ENCODE measurements around the gene SNX30.

Gene SNX30

GRCh38 chr9:112831281-112831851 is 80.8 kb downstream of the SNX30 start:
- no peak for DNase-seq

- no peak for DNase-seq
These were observed 81.4 kb downstream of the SNX30 start for GRCh38 chr9:112831969-112832368.

GRCh38 chr9:112833081-112833480 is 82.5 kb downstream of the SNX30 start:
- DNase-seq, result no peak

GRCh38 chr9:112836394-112836793 is 85.8 kb downstream of the SNX30 start:
- no peak for DNase-seq

DNA sequence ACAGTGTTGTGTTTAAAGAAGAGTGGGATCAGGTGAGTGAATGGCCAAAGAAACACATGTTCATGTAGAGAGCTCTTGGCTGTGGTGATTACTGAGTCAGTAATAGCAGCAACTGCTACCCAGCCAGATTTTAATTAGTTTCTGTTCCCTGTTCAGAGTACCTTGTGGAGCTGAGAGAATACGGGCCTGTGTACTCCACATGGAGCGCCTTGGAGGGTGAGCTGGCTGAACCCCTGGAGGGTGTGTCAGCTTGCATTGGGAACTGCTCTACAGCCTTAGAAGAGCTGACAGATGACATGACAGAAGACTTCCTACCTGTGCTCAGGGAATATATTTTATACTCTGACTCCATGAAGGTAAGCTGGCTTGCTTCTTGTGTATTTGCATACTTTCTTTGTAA is 87.8 kb downstream of the SNX30 start:
- DNase-seq, result no peak

GRCh38 chr9:112839331-112839730 is 88.8 kb downstream of the SNX30 start:
- DNase-seq, result no peak

DNA sequence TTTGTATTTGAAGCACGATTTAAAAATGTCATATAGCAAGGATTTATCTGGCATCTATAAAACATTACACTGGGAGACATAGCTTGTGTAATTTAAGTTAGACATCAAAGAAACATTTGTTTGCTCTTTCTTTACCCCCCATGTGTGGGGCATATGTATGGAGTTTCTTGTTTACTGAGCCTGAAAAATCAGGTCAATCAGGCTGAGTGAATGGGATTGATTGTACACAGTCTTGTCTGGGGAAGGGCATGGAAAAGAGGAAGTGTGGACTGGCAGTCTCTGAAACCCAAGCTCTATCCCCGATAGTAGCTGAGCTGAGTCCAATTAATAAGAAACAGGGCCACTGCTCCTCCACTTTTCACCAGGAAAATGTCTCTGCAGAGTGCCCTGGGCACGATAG is 90.7 kb downstream of the SNX30 start:
- DNase-seq, result no peak

DNA sequence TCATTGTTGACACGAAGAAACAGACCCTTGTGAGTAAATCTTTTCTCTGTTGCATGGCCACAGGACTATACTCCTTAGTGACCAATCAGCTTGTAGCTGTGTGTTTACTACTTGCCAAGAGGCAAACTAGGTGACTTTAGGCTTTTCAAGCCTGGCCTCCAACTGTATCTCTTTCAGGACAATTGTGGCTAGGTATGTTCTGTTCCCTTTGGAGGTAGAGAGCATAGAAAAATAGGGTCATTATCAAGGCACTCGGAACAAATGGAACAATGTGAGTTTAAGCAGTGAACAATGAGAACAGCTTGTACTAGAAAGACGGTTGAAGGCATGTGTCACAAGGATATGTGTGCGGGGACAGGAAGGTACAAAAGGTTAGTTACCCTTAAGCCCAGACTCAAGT is 92.0 kb downstream of the SNX30 start:
- no peak for DNase-seq

- DNase-seq, result peak; percentile 59
These were observed 94.4 kb downstream of the SNX30 start for GRCh38 chr9:112844771-112845542.

- no peak for DNase-seq
These were observed 96.2 kb downstream of the SNX30 start for GRCh38 chr9:112846528-112847488.

DNA sequence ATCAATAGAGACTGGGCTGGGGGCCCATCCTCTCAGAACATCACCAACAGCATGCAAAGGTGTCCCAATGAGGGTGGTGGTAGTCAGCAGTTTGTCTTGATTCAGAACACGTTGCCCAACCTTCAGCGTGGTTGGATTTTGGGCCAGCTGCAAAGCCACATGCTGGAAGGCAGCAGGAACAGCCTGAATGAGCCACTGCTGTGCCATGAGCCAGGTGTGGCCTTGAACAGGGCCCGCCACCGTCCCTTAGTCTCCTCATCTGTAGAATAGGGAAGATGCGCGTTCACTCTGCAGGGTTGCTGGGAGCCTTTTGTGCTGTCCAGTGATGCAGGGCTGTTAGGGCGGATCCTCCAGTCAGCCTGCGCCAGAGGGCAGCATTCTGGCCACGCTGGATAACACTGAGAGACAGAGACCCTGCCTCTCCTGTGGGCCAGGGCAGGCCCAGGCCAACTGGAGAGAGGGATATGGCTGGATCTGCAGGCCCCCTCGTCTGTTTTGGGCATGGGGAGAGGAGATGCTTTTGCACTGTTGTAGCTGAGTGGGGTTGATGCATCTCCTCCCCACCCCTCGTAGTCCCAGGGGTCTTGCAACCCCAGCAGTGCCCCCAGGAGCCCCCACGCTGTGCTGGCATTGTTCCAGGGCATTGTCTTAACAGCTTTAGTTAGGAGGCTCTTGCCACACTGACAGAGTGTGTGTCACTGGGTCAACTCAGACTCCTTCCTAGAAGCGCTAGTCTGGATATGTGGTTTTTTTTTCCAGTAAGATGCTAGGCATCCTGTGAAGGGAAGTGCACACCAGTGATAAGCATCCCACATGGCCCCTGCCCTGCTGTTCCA is 98.0 kb downstream of the SNX30 start:
- DNase-seq, result no peak

DNA sequence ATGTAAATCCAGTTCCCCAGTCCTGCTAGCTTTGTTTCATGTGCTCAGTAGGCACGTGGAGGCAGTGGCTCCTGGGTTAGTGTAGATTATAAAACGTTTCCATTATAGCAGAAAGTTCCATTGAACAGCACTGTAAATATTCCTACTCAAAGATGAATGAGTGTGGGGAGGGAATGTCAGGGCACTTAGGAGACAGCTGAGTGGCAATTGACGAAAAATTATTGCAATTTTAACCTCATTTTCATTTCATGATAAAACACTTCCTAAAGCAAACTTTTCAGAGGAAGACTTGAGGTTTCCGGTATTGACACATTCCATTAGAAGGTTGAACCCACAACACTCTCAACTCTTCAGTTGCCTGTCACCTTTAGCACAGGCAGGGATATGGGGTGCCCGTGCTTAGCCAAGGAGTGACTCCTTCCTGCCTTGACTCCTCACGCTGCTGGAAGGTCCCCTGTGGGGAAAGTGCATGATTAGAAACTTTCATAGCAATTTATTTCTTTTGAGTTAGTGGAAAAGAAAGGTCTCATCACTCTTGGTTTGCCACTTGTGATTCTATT is 98.9 kb downstream of the SNX30 start:
- no peak for DNase-seq

DNA sequence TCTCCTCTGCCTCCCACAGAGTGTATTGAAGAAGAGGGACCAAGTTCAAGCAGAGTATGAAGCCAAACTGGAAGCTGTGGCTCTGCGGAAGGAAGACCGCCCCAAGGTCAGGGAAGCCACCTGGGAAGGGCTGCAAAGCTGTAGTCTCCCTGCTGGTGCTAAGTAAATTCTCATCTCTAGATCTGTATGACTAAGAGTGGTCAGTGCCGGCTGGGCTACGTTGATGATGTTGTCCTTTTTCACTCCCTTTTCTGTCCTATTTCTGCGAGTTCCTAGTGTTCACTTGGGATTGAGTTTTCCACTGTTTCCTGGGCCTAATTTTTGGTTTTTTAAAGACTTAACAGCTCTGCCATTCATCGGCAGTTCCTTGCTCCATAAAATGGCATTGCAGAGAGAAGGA is 100.3 kb downstream of the SNX30 start:
- no peak for DNase-seq

DNA sequence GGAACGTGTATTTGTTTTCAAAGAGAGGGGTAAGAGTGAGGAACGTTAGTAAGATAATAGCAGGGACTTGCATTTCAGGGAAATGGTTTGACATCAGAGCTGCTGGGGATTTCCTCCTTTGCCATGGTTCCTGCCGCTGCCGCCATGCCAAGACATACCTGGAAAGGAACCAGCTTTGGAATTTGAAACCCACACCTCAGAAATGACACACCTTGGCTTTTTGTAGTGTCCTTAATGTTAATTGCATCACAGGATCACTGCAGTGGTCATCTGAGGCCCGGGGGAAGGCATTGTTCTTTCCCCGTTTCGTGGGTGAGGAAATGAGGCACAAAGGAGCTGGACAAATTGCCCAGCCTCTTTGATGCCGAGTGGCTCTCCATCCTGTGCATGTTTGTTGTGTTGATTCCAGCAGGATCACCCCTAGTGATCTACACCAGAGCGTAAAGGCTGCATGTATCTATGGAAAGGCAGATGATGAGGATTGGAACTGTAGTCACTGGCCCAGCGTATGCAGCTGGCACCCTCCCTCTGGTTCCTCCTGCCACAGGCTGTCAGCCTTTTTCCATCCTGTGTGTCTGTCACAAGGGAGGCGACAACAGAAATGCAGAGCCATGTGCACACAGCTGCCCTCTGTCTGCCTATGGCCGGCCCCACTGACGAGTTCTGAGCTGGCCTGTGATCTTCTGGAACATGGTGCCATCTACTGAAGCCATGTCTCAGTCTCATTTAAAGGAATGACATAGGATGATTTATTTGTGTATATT is 102.4 kb downstream of the SNX30 start:
- DNase-seq, result no peak

DNA sequence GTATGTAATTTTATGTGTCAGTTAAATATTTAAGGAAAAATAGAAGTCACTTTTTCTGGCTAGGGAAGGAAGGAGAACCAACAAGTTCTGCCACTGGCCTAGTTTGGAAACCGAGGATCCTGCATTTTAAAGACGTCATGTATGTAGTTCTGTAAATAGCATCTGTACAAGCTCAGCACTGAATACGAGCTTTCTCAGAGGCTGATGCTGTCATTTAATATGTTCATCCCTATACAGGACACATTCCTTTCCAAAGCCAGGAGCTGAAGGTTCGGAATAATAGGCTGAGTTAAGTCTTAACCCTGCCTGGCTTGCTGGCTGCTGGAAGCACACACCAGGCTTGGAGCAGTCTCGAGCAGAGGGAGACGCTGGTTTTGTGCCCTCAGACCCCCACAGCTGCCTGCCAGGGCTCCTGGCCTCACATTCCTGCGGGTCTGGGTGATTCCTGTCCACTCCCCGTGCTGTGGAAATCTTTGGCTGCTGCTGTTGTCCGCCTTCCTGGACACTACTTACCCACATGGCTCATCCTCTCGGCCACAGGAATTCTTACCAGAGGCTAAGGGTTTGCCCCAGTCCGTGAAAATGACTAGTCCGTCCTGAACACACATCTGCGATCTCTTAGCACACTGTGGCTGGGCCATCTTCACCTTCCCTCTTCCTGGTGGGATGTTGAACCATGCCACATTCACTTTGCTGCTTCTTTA is 103.5 kb downstream of the SNX30 start:
- no peak for DNase-seq

GRCh38 chr9:112854657-112855056 is 104.1 kb downstream of the SNX30 start:
- DNase-seq, result no peak

DNA sequence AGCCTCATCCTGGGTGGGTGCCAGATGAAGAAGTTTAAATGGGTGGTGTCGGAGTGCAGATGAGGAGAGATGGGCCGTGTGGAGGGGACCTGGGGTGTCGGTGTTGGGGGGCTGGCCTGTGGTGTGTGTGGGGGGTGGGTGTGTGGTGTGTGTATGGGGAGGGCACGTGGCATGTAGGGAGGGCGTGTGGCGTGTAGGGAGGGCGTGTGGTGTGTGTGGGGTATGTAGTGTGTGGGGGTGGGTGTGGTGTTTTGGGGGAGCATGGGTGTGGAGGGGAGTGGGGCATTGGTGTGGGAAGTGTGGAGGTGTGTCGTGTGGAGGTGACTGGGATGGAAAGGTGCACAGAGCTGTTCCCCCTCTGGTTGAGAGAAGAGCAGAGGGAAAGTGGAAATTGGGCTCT is 105.6 kb downstream of the SNX30 start:
- DNase-seq, result no peak

DNA sequence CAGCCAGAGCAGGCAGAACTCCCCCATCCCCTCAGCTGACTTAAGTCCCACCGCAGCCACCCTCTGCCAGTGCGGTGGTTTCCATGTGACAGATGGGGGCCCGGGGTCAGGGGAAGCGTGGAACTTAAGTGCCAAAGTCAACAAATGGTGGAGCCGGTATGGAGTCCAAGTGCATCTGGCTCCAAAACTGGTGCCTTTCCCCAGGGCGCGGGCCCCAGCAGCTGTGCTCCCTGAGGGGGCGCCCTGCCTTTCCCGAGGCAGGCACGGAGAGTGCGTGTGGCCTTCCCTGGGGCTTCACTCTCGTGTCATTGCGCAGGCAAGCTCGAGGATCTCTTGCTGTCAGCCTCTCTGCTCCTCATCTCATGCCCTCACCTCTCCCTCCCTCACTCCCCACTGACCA is 106.3 kb downstream of the SNX30 start:
- DNase-seq, result no peak

GRCh38 chr9:112858005-112858404 is 107.4 kb downstream of the SNX30 start:
- no peak for DNase-seq

- no peak for DNase-seq
These were observed 108.1 kb downstream of the SNX30 start for GRCh38 chr9:112858625-112859147.

DNA sequence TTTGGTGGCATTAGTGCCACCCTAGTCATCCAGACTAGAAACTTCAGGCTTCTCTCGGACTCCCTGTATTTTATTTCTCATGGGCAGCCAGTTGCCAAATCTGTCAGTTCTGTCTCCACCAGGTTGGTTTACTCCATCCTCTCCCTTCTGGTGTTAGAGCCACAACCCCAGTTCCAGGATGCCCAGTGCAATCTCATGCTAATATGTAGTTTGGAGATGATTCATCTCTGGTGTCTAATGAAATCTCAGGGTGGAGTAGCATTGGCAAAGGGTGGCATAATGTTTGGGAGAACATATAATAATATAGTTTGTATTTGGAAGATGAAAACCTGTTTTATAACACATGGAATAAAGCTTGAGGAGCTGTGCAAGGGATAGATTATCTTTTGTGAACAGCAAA is 109.9 kb downstream of the SNX30 start:
- no peak for DNase-seq
